Myometrial cell (primary cell): ENCODE data around the gene PON3. TPM values are rescaled to one million over a fixed set of nuclear protein-coding genes. Genes with fewer than 3 reads are reported as not detected.

ENCODE experiments used
- total RNA-seq: library from RNA; depleted of rRNA; stranded (reverse); fragments of >200 nt; gene quantifications from 2 replicates; pipeline ENCODE4 v1.2.3, GENCODE V29; 2015

PON3 gene
- not detected in 2 replicates for total RNA-seq

GRCh38 chr7:95396136-95397032 lies at the start of gene PON3:
PON3 (minus strand) TSS chr7:95396375; CDS start chr7:95396350, 25 bp downstream.

GRCh38 chr7:95434557-95435421 lies 38.6 kb upstream of the PON3 start, which contains the start of gene PON2:
PON2 (minus strand) TSS chr7:95435028; CDS start chr7:95434951, 77 bp downstream.

GRCh38 chr7:95324431-95324830 lies 71.7 kb downstream of the PON3 start, which contains the start of gene PON1:
PON1 (minus strand) TSS chr7:95324532; CDS start chr7:95324475, 57 bp downstream.

Other genes starting within 250 kb of the PON3 start
- not detected in 2 replicates for gene PON1, start 71.8 kb downstream of the PON3 start, total RNA-seq
- gene PON2, start 38.7 kb upstream of the PON3 start, total RNA-seq = 80.4 and 87.4 TPM in 2 replicates
- gene ASB4, start 89.6 kb upstream of the PON3 start, total RNA-seq = not detected in 2 replicates
- under 0.01 and 0.29 TPM in 2 replicates for gene PDK4, start 200.1 kb upstream of the PON3 start, total RNA-seq